Measurements from ENCODE around the gene ALDH3B2.
"Not testable (repeated sequence)": the region's sequence is repeated elsewhere in the genome, so short reads cannot be mapped to it uniquely, and the experiment has no call there.

The ALDH3B2 gene

GRCh38 chr11:67666303-67666645 lies 8.1 kb downstream of the ALDH3B2 start:
- Histone ChIP-seq H3K9ac (ENCODE audit: low read depth, low read length) (no peak overlapping the region), H3K4me1 (ENCODE audit: control insufficient read depth, insufficient read depth, low read length) (no peaks in the 10 kb centered on the region), H3K36me3 (ENCODE audit: insufficient read depth, low read length) (no peaks in the 10 kb centered on the region), H3K4me3 (ENCODE audit: low read length) (no peak overlapping the region), H3K27me3 (ENCODE audit: control insufficient read depth, insufficient read depth, low read length) (peaks cover 14% of the 10 kb centered on the region), H3K9me3 (replicated peaks; ENCODE audit: low read length) (no peaks in the 10 kb centered on the region), H3K4me2 (ENCODE audit: low read length) (no peak overlapping the region)

DNA sequence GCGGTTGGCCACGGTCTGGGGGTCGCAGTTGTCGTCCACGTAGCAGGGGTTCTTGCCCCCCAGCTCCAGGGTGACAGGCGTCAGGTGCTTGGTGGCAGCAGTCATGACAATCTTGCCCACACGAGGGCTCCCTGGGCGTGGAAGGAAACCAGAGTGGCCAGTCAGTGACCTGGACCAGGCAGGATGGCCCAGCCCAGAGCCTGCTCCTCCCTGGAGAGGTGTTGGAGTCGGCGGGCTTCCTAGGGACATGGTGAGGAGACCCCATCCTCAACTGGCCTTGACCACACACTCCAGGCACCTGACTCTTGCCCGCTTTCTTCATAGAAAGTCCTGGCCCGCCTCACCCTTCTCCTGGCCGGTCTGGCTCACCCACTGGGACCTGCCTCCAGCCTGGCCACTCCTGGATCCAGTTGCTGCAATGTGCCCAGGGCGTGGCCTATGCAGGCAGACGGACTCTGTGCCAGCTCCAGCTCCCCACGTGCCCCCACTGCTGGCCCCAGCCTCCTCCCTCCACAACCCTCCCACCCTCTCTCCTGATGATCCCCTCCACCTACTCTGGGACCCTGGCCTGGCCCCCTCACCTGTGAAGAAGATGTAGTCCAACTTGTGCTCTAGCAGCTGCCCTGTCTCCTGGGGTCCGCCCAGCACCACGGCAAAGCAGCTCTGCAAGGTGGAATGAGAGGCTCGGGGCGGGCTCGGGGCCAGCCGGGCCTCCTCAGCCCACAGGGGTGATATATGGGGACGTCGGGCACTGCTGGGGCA lies 8.7 kb downstream of the ALDH3B2 start:
- H3K4me2 ChIP-seq (ENCODE audit: low read length), result no peak overlapping the region
- no peak overlapping the region for H3K4me3 ChIP-seq (ENCODE audit: low read length)
- no peak overlapping the region for H3K9ac ChIP-seq (ENCODE audit: low read depth, low read length)
- peaks cover 14% of the 10 kb centered on the region for H3K27me3 ChIP-seq (ENCODE audit: control insufficient read depth, insufficient read depth, low read length)
- no peaks in the 10 kb centered on the region for H3K9me3 ChIP-seq (replicated peaks; ENCODE audit: low read length)
- no peaks in the 10 kb centered on the region for H3K36me3 ChIP-seq (ENCODE audit: insufficient read depth, low read length)
- no peaks in the 10 kb centered on the region for H3K4me1 ChIP-seq (ENCODE audit: control insufficient read depth, insufficient read depth, low read length)

- Histone ChIP-seq H3K4me1 (ENCODE audit: control insufficient read depth, insufficient read depth, low read length) (no peaks in the 10 kb centered on the region), H3K4me3 (ENCODE audit: low read length) (no peak overlapping the region), H3K9me3 (replicated peaks; ENCODE audit: low read length) (no peaks in the 10 kb centered on the region), H3K27me3 (ENCODE audit: control insufficient read depth, insufficient read depth, low read length) (peaks cover 14% of the 10 kb centered on the region), H3K36me3 (ENCODE audit: insufficient read depth, low read length) (no peaks in the 10 kb centered on the region), H3K9ac (ENCODE audit: low read depth, low read length) (no peak overlapping the region), H3K4me2 (ENCODE audit: low read length) (no peak overlapping the region)
These were observed 9.5 kb downstream of the ALDH3B2 start for GRCh38 chr11:67664696-67665540.

DNA sequence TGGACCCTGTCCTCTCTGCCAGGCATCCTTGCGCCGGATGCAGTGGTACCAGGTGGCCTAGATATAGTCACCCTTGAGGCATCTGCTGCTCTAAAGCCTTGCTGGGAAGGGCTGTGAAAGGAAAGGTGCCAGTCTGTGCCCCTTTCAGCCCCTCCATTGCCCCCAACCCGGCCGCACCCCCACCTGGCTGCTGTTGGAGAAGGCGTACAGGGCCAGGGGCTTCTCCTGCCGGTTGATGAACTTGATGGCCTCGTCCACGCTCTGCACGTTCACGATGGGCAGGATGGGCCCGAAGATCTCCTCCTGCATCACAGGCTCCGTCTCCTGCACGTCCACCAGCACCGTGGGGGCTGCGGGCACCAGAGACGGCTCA lies 10.2 kb downstream of the ALDH3B2 start:
- no peaks in the 10 kb centered on the region for H3K36me3 ChIP-seq (ENCODE audit: insufficient read depth, low read length)
- no peaks in the 10 kb centered on the region for H3K9me3 ChIP-seq (replicated peaks; ENCODE audit: low read length)
- no peak overlapping the region for H3K9ac ChIP-seq (ENCODE audit: low read depth, low read length)
- H3K27me3 ChIP-seq (ENCODE audit: control insufficient read depth, insufficient read depth, low read length), result peaks cover 14% of the 10 kb centered on the region
- H3K4me1 ChIP-seq (ENCODE audit: control insufficient read depth, insufficient read depth, low read length), result no peaks in the 10 kb centered on the region
- no peak overlapping the region for H3K4me2 ChIP-seq (ENCODE audit: low read length)
- no peak overlapping the region for H3K4me3 ChIP-seq (ENCODE audit: low read length)

GRCh38 chr11:67663532-67664212 lies 10.8 kb downstream of the ALDH3B2 start:
- Histone ChIP-seq H3K9me3 (replicated peaks; ENCODE audit: low read length) (no peaks in the 10 kb centered on the region), H3K4me3 (ENCODE audit: low read length) (no peak overlapping the region), H3K4me2 (ENCODE audit: low read length) (no peak overlapping the region), H3K27me3 (ENCODE audit: control insufficient read depth, insufficient read depth, low read length) (peaks cover 14% of the 10 kb centered on the region), H3K4me1 (ENCODE audit: control insufficient read depth, insufficient read depth, low read length) (no peaks in the 10 kb centered on the region), H3K36me3 (ENCODE audit: insufficient read depth, low read length) (no peaks in the 10 kb centered on the region), H3K9ac (ENCODE audit: low read depth, low read length) (no peak overlapping the region)

DNA sequence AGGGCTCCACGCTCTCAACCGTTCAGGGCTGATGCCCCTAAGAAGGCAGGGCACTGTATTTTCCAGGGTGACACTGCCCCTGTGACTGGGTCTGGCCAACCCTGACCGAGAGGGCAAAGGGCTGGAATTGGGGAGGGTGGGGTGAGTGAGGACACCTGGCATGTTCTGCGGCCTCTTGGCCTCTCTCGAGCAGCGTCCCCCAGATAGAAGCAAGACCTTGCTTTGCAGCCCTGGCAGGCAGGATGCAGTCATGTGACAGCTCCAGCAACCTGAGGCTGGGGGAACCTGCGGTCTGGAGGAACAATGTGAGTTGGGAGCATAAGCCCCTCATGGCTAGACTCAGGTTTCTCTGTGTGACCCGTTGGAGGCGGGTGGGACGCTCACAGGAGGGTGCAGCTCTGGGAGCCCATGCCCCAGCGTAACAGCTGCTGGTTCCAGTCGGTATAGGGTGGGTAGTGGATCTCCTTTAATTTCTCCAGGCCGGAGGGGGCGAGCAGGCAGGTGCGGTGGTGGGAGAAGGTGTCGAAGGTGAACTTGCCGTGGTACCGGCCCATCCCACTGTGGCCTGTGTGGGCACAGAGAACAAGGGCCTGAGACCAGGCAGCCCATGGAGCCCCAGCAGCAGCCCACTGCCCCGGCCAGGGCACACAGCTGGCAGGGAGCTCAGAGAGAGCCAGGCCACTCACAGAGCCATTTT lies 11.4 kb downstream of the ALDH3B2 start:
- Histone ChIP-seq H3K4me3 (ENCODE audit: low read length) (no peak overlapping the region), H3K4me2 (ENCODE audit: low read length) (no peak overlapping the region), H3K27me3 (ENCODE audit: control insufficient read depth, insufficient read depth, low read length) (peaks cover 14% of the 10 kb centered on the region), H3K4me1 (ENCODE audit: control insufficient read depth, insufficient read depth, low read length) (no peaks in the 10 kb centered on the region), H3K36me3 (ENCODE audit: insufficient read depth, low read length) (no peaks in the 10 kb centered on the region), H3K9me3 (replicated peaks; ENCODE audit: low read length) (no peaks in the 10 kb centered on the region), H3K9ac (ENCODE audit: low read depth, low read length) (no peak overlapping the region)

DNA sequence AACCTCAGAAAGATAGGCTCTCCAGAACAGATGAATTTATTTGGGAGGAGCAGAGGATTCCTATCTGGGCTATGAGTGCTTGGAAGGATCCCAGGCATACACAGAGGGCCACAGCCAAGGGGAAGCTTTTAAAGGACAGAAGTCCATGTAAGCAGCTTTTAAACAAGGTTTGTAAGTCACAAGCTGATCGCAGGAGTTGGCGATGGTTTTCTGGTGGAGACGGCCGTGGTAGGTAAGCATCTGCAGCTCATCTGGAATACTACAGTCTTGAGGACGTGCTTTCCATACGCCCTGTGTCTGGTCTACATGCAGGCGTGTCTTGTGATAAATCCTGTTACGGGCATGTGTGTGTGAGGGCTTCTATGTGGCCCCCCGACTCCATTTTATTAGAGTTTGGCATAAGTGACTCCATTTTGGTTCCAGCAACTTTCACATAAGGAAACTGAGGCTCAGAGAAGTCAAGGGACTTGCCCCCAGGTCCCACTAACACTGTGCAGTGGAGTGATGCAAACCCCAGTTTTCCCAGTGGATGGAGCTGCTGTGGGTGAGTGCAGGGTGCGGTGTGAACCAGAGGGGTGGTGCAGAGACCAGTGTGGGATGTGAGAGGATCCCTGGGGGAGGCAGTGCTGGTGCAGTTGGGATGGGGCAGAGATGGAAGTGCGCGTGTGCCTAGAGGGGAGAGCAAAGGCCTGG lies 12.1 kb downstream of the ALDH3B2 start:
- Histone ChIP-seq H3K36me3 (ENCODE audit: insufficient read depth, low read length) (no peaks in the 10 kb centered on the region), H3K4me3 (ENCODE audit: low read length) (no peak overlapping the region), H3K4me2 (ENCODE audit: low read length) (no peak overlapping the region), H3K9ac (ENCODE audit: low read depth, low read length) (no peak overlapping the region), H3K9me3 (replicated peaks; ENCODE audit: low read length) (no peaks in the 10 kb centered on the region), H3K27me3 (ENCODE audit: control insufficient read depth, insufficient read depth, low read length) (peaks cover 18% of the 10 kb centered on the region), H3K4me1 (ENCODE audit: control insufficient read depth, insufficient read depth, low read length) (no peaks in the 10 kb centered on the region)

DNA sequence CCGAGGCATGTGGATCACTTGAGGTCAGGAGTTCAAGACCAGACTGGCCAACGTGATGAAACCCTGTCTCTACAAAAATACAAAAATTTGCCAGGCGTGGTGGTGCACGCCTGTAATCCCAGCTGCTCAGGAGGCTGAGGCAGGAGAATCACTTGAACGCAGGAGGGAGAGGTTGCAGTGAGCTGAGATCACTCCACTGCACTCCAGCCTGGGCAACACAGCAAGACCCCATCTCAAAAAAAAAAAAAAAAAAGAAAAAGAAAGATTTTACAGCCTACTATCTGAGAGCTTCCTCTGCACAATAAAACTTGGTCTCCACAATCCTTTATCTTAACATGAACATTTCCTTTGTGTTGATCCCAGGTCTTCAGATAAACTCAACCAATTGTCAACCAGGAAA lies 13.7 kb downstream of the ALDH3B2 start:
- not testable (repeated sequence) for H3K36me3 ChIP-seq (ENCODE audit: insufficient read depth, low read length); H3K9ac ChIP-seq (ENCODE audit: low read depth, low read length); H3K9me3 ChIP-seq (replicated peaks; ENCODE audit: low read length); H3K4me3 ChIP-seq (ENCODE audit: low read length); H3K4me1 ChIP-seq (ENCODE audit: control insufficient read depth, insufficient read depth, low read length); H3K4me2 ChIP-seq (ENCODE audit: low read length)
- peaks cover 19% of the 10 kb centered on the region for H3K27me3 ChIP-seq (ENCODE audit: control insufficient read depth, insufficient read depth, low read length)

DNA sequence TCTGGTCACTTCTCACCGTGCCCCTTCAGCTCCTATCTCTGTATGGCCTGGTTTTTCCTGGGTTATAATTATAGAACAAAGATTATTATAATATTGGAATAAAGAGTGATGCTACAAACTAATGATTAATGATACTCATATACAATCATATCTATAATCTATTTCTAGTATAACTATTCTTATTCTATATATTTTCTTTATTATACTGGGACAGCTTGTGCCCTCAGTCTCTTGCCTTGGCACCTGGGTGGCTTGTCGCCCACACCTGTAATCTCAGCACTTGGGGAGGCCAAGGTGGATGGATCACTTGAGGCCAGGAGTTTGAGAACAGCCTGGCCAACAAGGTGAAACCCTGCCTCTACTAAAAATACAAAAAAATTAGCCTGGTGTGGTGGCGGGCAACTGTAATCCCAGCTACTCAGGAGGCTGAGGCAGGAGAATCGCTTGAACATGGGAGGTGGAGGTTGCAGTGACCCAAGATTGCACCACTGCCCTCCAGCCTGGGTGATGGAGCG lies 14.7 kb downstream of the ALDH3B2 start:
- H3K9me3 ChIP-seq (replicated peaks; ENCODE audit: low read length); H3K4me2 ChIP-seq (ENCODE audit: low read length); H3K9ac ChIP-seq (ENCODE audit: low read depth, low read length); H3K36me3 ChIP-seq (ENCODE audit: insufficient read depth, low read length); H3K4me1 ChIP-seq (ENCODE audit: control insufficient read depth, insufficient read depth, low read length); H3K4me3 ChIP-seq (ENCODE audit: low read length): not testable (repeated sequence)
- H3K27me3 ChIP-seq (ENCODE audit: control insufficient read depth, insufficient read depth, low read length), result peaks cover 19% of the 10 kb centered on the region

GRCh38 chr11:67657300-67657699 lies 17.1 kb downstream of the ALDH3B2 start:
- no peak overlapping the region for H3K4me2 ChIP-seq (ENCODE audit: low read length)
- no peaks in the 10 kb centered on the region for H3K9me3 ChIP-seq (replicated peaks; ENCODE audit: low read length)
- no peak overlapping the region for H3K9ac ChIP-seq (ENCODE audit: low read depth, low read length)
- no peaks in the 10 kb centered on the region for H3K36me3 ChIP-seq (ENCODE audit: insufficient read depth, low read length)
- no peaks in the 10 kb centered on the region for H3K4me1 ChIP-seq (ENCODE audit: control insufficient read depth, insufficient read depth, low read length)
- H3K27me3 ChIP-seq (ENCODE audit: control insufficient read depth, insufficient read depth, low read length), result peaks cover 24% of the 10 kb centered on the region
- H3K4me3 ChIP-seq (ENCODE audit: low read length), result no peak overlapping the region

Measured in skeletal muscle satellite cell (primary cell).